NCI-H510A (cell line): Measurements from ENCODE around the gene PCBD2.
"Not testable (repeated sequence)": the region's sequence is repeated elsewhere in the genome, so short reads cannot be mapped to it uniquely, and the experiment has no call there.

Experiments used
- DNase-seq: peaks from one replicate; lab custom pipeline; 2025; lab: John Stamatoyannopoulos, UW

Gene PCBD2

DNA sequence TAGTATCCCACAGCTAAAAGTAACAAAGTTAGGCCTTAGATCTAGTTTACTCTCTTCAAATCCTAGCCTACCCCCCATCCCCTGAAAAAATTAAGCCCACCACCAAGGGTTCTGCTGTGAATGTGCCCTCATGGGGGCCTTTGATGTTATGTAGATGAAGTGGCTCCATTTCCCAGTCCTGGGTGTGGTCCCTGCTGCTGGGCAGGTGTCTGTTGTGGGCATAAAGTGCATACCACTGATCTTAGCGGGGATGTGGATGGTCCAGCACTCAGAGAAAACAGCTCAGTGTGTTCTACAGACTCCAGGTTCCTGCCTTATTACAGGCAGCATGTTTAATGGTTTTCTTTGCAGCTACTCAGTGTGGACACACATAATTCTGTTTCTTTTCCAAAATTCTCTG, 1.9 kb downstream of the PCBD2 start:
- DNase-seq: no peak

DNA sequence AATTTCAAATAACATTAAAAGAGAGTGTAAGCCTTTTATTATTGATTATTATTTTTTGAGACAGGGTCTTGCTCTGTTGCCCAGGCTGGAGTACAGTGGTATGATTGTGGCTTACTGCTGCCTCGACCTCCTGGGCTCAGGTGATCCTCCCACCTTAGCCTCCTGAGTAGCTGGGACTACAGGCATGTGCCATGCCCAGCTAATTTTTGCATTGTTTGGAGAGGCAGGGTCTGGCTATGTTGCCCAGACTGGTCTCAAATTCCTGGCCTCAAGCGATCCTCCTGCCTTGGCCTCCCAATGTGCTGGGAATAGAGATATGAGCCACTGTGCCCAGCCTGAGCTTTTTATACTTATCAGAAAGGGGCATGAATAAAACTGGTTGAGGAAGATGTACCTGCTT, 5.8 kb downstream of the PCBD2 start:
- DNase-seq: not testable (repeated sequence)

DNA sequence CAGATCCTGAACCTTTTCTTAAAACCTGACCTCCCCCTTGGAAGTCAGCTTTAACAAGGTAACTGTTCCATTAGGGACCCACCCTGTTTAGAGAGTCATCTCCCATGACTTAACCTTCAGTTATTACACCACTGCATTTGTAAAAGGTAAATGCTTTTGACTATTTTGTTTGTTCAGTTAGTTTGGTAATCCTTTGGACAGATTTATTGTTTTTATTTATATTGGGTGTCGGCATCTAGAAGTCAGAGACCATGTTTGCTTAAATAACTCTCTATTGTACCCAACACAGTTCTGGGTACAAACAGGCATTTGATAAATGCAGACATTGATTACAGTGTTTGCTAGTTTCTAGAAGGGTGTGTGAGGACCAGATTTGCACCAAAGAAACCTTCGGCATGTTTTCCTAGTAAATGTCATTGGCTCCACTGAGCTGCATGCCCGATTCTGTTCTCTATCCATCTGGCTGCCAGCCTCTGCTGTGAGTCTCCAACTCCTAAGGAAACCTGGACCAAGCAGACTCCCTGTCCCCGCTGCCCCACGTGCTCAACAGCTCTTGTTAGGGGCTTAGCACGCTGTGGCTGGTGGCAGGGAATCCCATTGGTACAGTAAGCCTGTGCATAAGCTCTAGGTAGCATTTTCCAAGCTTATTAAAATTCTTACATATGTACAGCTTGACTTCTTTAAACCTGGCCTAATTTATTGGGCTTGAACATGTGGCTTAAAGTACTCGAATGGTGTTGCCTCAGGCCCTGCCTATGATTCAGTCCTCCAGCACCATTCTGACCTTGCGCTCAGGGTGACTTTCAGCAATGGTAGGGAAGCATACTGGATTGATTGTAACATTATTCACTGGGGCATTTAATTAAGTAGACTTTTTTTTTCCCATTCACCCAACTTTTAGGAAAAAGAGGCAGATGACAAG, 6.6 kb downstream of the PCBD2 start:
- no peak for DNase-seq

DNA sequence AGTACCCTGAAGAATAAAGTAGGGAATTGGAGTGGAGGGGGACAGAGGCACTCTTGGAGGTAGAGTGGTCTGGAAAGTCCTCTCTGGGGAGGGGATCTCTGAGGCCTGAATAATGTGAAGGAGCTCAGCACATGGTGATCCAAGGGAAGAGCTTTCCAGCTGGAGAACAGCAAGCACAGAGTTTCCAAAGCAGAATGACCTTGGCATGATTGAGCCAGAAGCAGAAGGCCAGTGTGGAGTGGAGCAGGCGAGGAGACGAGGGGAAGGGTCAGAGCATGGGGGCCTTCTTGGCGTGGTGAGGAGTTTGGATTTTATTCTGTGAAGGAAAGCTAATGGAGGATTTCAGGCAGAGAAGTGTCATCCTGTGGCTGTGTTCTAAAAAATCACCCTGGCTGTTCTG, 8.3 kb downstream of the PCBD2 start:
- no peak for DNase-seq

DNA sequence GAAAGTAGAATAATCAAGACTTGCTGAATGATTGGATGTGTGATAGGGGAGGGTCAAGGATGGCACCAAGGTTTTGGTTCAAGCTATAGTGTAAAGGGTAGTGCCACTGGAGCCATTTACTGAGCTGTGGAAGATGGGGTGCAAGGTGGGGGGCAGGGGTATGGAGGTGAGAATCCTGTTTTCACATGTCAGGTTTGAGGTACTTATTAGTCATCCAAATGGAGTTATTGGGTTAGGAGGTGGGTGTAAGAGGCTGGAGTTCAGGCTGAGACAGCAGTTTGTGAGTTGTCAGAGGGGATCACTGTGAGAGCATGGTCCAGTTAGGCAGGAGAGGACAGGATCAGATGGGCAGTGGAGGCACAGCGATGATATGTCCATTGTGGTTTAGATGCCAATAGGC, 8.9 kb downstream of the PCBD2 start:
- no peak for DNase-seq

DNA sequence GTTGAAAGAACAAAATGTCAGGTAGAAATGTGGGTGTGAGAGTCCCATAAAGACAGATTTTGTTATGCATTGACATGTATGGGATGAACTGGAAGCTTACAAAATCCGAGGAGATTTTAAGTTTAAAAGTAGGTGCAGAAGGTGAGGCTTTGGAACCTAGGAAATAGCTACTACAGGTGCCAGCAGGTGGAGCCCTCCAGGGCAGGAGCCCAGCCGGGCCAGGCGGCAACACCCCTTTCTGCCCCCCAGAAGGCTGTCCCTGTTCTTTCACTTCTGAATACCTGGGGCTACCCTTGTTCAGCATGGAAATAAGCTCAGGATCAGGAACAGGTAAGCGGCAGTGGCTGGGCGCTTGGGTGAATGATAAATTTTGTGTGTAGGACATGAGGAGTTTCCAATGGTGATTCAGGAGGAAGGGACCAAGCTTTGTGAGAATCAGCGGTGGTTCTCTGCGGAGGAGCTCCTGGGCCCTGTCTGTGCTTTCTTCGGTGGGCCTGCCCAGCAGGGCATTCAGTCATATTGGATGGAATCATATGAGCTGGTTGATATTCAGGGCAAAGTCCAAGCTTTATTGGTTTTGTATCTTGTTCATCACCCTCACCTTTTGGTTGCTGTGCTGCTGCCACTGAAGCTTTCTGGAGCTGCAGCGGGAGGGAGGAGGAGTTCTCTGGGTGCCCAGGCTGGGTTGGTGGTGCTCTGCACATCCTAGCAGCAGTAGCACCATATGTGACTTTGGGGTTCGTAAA, 12.3 kb downstream of the PCBD2 start:
- no peak for DNase-seq

DNA sequence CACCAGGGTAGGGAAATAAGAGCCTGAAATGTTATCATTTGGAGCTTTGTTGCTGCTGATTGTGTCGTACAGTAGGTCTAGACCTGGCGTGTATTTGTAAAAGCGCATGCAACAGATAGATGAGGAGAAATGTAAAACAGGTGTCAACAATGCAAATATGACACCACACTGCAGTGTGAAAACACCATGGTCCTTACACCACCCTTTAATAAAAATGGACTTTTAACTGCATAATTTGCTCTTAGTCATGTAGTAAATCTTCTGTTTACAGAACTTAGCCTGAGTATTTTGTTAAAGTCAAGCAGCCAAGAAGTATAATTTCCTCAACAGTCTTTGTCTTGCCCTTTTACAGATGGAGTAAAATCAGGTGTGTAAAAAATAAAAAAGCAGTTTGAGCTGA, 13.9 kb downstream of the PCBD2 start:
- no peak for DNase-seq

DNA sequence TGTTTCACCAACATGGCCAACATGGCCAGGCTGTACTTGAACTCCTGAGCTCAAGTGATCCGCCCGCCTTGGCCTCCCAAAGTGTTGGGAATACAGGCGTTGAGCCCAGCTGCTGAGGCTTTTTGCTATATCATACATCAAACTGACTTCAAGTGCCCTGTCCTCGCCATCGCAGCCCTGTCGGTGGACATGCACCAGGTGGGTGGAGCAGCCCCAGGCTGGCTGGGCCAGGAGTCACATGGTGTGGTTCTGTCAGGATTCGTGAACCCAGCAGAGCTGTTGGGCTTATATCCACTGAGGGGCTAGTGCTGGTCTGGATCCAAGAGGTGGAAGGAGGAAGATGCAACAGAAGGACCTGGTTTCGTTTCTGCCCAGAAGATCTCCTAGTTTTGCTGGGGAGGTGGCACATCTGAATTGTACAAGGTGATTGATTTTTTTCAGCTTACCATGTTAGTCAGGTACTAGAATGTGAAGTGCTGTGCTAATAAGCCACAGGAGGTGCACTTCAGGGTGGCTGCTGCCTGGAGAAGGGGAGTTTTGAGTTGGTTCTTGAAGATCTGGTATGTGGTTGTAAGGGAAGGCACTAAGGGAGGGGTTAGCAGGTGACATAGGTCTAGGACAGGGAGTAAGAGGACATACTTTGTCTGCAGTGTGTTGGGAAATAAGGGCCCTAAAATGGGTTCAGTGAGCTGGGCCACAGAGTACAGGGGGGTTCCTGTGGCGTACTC, 16.1 kb downstream of the PCBD2 start:
- peak; percentile 59 for DNase-seq

DNA sequence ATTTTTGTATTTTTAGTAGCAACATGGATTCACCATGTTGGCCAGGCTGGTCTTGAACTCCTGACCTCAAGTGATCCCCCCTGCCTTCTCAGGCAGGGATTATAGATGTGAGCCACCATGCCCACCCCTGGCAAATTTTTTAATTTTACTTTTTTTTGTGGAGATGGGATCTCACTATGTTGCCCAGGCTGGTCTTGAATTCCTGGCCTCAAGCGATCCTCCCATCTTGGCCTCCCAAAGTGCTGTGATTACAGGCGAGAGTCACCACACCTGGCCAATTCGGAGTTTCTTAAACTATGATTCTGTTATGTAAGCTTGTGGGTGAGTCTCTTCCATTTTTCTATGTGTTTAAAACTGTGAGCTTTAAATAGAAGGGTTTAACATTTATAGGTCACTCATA, 27.6 kb downstream of the PCBD2 start:
- DNase-seq: no peak

DNA sequence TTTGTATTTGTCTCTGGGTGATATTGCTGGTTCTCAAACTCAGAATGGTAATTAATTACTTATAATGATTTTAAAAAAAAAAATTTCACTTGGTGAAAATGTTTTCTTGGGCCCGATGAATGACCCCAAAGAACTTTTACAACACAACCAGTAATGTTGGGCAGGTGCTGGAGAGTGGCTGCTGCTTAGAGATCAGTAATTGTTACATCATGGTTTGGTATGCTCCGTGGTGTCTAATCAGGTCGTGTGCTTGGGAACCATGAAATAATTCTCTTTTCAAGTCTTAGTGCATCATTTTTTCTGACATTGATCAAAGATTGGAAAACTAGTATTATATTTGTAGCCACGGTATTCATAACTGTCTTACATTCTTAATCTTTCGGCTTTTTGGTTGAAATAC, 29.3 kb downstream of the PCBD2 start:
- DNase-seq: no peak

DNA sequence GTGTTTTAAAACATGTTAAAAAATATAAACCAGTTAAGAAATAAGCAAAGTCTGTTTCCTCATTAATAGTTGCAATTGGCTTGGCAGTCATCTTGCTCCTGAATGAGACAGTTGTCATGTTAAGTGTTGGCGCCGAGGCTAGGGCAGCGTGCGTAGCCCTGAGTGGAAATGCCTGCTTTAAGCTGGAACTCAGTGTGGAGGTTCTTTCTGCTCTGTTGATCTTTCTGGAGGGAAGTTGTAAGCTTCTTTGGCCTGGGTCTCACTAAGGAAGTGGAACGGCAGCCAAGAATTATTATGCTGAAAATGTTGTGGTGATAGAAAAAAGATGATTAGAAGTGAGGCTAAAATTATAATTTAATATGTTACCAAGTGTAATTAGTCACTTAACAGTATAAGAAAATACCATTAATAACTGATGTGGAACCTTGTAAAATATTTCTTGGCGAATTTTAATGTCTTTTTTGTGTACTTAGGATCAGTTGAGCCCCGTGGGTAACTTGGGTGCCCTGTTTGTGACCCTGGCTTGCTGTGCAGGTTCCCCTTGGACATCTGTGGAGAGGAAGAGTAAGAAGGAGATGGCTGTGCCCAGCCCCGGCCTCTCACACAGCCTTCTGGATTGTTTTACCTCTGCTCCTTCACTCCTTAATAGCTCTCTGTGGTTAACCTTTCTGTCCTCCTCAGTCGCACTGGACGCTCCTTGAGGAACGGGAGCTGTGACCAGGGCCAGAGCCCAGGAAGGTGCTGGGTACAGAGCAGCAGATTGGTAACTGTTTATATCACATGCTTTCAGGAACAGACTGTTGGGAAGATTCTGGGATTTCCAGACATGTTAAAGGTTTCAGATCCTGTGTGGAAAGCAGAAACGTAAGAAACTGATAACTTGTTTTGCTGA, 31.0 kb downstream of the PCBD2 start:
- no peak for DNase-seq

DNA sequence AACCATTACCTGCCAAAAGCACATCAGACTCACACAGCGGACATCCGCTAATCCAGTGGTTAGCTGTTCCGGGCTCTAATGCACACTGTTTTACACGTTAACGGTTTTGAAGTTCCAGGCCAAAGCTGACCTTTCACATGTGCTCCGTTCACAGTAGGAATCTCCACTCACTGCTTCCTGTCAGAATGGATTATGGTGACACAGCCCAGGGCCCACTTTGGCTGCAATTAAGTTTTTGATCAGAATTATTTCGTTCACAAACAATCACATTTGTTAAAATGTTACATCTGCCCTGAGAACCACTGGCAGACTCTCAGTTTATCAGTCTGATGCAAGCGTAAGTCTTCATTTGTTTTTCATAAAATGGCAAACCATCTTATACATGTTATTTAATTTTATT, 32.6 kb downstream of the PCBD2 start:
- no peak for DNase-seq

DNA sequence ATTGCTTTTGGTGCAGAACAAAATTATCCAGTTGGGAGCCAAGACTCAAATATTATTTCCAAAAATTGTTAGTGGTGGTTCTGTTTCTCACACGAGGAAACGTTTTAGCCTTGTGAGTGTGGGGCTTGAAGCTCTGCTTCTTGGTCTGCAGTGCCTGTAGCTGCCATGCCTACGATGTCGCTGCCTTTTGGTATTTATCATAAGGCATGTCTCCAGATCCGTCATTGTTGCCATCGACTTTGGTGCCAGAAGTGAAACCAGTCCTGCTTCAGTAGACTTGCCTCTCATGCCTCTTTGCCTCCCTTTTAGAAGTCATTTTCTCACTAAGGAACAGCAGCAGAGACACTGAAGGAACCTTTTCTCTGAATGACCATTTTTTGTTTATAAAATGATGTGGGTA, 33.1 kb downstream of the PCBD2 start:
- no peak for DNase-seq

DNA sequence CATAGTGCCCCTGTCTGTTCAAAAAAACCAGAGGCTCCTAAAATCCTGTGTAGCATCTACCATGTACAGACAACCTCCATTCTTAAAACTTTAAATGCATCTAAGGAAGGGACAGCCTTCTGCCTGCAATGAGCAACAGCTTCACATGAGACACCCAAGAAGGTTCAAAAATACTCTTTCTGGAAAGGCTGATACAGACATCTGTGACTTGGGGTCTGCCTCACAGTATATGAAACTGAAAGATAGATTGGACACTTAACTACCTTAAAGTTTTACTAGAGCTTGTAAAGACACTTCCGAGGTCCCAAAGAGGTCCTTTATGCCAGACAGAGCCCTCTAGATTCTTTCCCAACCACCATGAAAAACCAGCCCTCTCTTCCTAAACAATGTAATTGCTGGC, 34.6 kb downstream of the PCBD2 start:
- no peak for DNase-seq

DNA sequence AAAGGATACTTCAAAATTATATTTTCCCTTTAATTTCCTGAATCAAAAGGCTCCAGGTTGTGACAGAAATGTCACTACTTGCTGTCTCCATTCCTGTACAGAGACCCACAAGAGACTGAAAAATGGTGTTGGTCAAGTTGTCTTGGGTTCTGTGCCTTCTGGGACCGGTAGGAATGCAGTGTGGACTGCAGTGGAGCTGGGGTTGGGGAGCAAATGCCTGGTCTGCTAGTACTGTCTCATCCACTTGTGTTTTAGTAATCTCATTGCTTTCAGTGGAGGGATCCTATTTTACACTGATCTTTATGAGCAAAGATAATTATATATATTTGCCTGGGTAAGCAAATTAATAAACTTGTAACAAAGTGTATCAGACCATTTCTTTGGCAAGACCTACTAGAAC, 38.6 kb downstream of the PCBD2 start:
- no peak for DNase-seq

DNA sequence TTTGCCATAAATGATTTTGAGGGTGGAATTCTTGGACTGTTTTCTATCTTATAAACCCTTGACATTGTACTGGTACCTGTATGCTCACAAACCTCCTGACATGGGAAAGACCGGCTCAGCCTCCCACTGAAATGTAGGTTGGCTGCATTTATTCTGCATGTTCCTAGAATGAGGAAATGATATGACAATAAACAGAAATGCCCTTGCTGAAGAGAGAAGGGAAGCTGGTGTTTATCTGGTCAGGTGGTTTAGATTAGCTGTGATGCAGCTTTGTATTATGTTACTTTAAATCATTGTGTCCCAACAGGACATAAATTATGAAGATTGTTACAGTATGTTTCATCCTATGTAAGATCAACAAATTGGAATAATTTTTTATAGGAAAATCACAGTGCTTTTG, 39.7 kb downstream of the PCBD2 start:
- no peak for DNase-seq

DNA sequence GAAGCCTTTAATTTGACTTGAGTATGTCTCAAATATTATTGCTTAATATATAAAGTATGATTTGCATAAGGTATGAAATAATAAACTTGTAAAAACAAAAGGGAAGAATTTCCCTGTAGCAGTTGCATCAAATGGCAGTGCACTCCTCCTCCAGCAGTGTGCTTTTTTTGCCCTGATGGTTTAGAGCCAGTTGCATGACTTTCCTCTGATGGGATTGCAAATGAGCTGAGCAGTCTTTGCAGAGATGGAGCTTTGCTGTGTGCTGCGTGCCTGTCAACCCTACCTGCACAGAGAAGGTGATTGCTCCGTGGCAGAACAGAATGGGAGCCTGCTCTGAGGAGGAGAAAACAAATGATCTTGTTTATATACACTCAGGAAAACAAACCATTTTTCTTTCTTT, 40.1 kb downstream of the PCBD2 start:
- DNase-seq: no peak

DNA sequence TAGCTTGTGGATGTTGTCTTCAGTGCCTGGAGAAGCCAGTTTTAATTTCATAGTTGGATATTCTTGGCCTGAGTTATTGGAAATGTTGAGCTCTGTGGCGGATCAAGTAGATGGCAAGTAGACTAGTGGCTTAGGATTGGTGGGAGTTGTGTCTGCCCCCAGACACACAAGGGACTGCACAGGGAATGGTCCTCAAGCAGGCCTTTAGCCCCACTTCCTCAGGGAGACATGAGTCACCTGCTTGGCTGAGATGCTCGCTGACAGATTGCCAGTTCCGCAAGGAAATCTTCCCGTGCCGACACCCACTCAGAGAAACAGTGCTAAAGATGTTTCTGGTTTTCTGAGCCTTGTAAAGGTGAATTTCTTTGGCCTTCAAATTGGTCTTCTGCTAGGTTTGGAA, 44.0 kb downstream of the PCBD2 start:
- DNase-seq: no peak

DNA sequence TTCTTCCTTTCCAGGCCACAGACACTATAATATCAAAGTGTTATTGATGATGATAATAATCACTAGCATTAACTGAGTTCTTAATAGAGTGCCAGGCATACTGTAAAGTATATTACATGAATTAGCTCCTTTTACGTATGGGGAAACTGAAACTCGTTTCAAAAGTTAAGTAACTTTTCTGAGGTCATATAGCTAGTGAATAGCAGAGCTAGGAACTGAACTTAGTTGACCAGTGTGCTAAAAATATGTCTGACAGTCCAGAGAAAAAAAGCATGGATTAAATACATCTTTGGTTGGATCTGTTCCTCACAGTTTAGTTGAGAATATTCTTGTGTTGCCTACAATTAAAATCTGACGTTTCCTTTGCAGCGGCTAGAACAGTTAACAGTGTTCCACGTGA, 44.4 kb downstream of the PCBD2 start:
- DNase-seq: no peak

DNA sequence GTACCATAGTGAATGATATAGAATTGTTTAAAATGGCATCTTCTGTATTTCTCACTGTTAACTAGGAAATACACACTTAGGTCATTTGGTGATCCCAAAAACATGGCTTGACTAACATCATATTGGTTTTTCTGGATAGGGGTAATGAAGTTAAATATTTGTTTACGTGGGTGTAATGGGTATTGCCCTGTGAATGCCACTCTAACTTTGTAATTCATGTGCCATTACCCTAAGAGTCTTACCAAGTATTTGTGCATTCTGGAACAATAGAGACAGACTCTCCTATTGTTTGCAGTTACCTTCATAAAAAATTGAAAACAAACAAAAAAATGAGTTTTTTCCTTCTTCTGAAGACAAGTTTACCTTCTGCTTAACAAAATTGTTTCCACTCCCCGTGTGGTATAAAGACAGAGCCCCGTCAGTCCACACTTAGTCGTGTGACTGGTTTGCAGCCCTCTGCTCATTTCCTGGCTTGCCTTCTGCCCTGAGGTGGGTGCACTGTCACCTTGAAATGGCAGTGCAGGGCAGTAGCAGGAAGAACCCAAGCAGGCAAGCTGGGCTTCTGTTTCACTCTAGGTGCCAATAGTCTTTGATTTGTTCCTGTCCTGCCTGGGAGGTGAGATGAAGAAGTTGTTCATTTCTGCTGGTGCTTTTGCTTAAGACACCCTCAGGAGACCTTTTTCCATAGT, 53.1 kb downstream of the PCBD2 start:
- no peak for DNase-seq

DNA sequence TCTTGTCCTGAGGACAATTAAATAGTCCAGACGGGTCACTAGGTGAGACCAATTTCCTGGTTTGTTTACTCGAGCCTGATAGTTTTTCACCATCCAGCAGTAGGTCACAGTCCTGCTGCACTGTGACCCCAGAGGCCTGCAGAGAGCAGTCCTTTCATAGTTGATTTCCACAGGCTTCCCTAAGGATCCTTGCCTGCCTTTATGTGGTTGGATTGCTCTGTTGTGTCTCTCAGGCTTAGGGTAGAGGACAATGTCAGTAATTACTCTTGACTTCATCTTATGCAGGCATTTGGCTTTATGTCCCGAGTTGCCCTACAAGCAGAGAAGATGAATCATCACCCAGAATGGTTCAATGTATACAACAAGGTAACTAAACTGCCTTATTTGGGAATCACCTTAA, 53.8 kb downstream of the PCBD2 start:
- no peak for DNase-seq
